ENCODE data around the gene TLCD3B. TPM values are rescaled to one million over a fixed set of nuclear protein-coding genes. Genes with fewer than 3 reads are reported as not detected.

TLCD3B gene
- total RNA-seq, 1 donor from 2014 or later: 1.4 TPM

DNA sequence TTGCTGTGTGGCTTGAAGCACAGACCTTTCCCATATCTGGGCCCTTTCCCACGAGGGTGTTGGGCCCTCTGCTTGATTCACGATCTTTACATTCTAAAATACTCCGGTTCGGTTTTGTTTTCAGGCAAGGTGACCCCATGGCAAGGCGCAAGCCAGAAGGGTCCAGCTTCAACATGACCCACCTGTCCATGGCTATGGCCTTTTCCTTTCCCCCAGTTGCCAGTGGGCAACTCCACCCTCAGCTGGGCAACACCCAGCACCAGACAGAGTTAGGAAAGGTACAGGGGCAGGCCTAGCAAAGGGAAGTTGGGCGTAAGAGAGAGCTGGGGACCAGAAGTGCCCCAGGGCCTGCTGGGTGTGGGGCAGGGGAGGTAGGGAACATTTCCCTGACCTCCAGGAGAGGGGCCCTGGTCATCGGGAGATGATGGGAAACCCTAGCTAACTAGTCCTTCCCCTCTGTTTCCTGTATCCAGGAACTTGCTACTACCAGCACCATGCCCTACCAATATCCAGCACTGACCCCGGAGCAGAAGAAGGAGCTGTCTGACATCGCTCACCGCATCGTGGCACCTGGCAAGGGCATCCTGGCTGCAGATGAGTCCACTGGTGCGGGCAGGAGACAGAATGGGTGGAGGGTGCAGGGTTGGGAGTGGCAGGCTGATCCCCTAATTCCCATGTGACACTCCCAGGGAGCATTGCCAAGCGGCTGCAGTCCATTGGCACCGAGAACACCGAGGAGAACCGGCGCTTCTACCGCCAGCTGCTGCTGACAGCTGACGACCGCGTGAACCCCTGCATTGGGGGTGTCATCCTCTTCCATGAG lies 35.9 kb upstream of the TLCD3B start:
- DNase-seq (ENCODE audit: low read depth): no peak
- no peaks in the 10 kb centered on the region for H3K27me3 ChIP-seq (ENCODE audit: insufficient read depth, low read length)
- peak overlapping the region; percentile 85 for H3K4me3 ChIP-seq (ENCODE audit: insufficient read depth, low read depth, low read length)
- peak overlapping the region; percentile 89 for H3K9ac ChIP-seq (ENCODE audit: low read length)
- TF ChIP-seq EZH2 (IDR thresholded peaks at IDR 0.05; ENCODE audit: insufficient read depth, low read length): no peak
- TF ChIP-seq, protein P1, sequence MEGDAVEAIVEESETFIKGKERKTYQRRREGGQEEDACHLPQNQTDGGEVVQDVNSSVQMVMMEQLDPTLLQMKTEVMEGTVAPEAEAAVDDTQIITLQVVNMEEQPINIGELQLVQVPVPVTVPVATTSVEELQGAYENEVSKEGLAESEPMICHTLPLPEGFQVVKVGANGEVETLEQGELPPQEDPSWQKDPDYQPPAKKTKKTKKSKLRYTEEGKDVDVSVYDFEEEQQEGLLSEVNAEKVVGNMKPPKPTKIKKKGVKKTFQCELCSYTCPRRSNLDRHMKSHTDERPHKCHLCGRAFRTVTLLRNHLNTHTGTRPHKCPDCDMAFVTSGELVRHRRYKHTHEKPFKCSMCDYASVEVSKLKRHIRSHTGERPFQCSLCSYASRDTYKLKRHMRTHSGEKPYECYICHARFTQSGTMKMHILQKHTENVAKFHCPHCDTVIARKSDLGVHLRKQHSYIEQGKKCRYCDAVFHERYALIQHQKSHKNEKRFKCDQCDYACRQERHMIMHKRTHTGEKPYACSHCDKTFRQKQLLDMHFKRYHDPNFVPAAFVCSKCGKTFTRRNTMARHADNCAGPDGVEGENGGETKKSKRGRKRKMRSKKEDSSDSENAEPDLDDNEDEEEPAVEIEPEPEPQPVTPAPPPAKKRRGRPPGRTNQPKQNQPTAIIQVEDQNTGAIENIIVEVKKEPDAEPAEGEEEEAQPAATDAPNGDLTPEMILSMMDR (IDR thresholded peaks at IDR 0.05; ENCODE audit: insufficient read depth, low read depth, low read length): no peak
- H3K4me2 ChIP-seq (ENCODE audit: low read length): peak overlapping the region; percentile 98
- peaks cover 33% of the 10 kb centered on the region for H3K36me3 ChIP-seq (ENCODE audit: insufficient read depth, low read length)
- peaks cover 54% of the 10 kb centered on the region for H3K4me1 ChIP-seq (ENCODE audit: insufficient read depth, low read length)
- peaks cover 37% of the 10 kb centered on the region for H3K36me3 Mint-ChIP-seq (ENCODE audit: low read depth, unreplicated experiment)
- H3K9me3 ChIP-seq (ENCODE audit: insufficient read depth, low read depth, low read length): no peaks in the 10 kb centered on the region
- peaks cover 35% of the 10 kb centered on the region for H3K4me1 Mint-ChIP-seq (ENCODE audit: low read depth, unreplicated experiment)
- peak overlapping the region; percentile 98 for H3K27ac Mint-ChIP-seq (ENCODE audit: unreplicated experiment)
- no peak overlapping the region for H2AFZ ChIP-seq (ENCODE audit: low read depth, low read length)
- H3K79me2 ChIP-seq (ENCODE audit: insufficient read depth, low read length): peaks cover 59% of the 10 kb centered on the region
- H3K27ac ChIP-seq (ENCODE audit: low read depth, low read length): peak overlapping the region; percentile 93
- peaks cover 61% of the 10 kb centered on the region for H4K20me1 ChIP-seq (ENCODE audit: insufficient read depth, low read length)
- H3K9me3 Mint-ChIP-seq (ENCODE audit: unreplicated experiment): no peaks in the 10 kb centered on the region
- FAIRE-seq: no peak
- no peaks in the 10 kb centered on the region for H3K27me3 Mint-ChIP-seq (ENCODE audit: low read depth, unreplicated experiment)
- peak overlapping the region; percentile 98 for H3K4me3 Mint-ChIP-seq (ENCODE audit: unreplicated experiment)

DNA sequence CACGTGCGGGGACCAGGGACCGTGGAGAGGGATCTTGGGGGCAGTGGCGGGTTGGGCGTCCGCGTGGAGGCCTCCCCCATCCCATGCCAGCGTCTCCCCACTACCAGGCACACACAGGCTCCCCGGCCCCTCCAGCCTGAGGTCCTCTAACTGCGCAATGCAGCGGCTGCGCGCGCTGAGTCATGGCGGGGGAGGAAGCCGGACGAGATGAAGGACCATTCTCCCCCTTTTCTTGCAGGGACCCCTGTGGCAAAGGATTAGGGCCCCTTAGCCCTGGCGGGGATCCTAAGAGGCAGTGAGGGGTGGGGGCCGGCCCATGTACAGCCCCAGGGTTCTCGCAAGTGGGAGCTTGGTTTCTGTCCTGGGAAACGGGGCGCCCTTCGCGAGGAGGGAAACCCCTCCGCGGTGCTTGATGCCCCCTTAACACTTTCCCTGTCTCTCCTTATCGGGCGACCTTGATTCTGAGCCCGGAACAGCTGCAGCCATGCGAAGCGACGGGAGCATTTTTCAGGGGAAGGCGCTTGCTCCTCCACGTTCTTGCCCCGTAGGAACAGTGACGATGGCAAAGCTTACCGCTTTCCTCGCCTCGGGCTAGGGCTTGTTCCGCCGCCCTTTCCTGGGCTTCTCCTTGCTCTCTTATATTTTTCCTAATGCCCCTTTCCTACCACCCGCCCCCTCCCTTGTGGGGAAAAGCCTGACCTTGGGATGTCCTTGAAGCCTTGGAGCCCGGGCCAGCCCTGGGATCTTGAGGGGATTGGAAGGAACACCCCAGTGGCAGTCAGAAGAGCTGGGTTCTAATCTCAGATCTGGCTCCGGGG lies 35.1 kb upstream of the TLCD3B start:
- H3K4me1 Mint-ChIP-seq (ENCODE audit: low read depth, unreplicated experiment): peaks cover 31% of the 10 kb centered on the region
- peaks cover 54% of the 10 kb centered on the region for H3K79me2 ChIP-seq (ENCODE audit: insufficient read depth, low read length)
- DNase-seq (ENCODE audit: low read depth): peak; percentile 51

More for the DNA sequence above, 35.1 kb upstream of the TLCD3B start:
- H3K9me3 Mint-ChIP-seq (ENCODE audit: unreplicated experiment): no peaks in the 10 kb centered on the region
- H3K36me3 ChIP-seq (ENCODE audit: insufficient read depth, low read length): peaks cover 27% of the 10 kb centered on the region
- H3K27me3 Mint-ChIP-seq (ENCODE audit: low read depth, unreplicated experiment): no peaks in the 10 kb centered on the region
- peak overlapping the region; percentile 98 for H3K4me2 ChIP-seq (ENCODE audit: low read length)
- peaks cover 54% of the 10 kb centered on the region for H3K4me1 ChIP-seq (ENCODE audit: insufficient read depth, low read length)
- FAIRE-seq: no peak
- peak overlapping the region; percentile 93 for H3K27ac ChIP-seq (ENCODE audit: low read depth, low read length)
- H3K4me3 Mint-ChIP-seq (ENCODE audit: unreplicated experiment): peak overlapping the region; percentile 98
- H3K27me3 ChIP-seq (ENCODE audit: insufficient read depth, low read length): no peaks in the 10 kb centered on the region
- no peak overlapping the region for H2AFZ ChIP-seq (ENCODE audit: low read depth, low read length)
- H3K27ac Mint-ChIP-seq (ENCODE audit: unreplicated experiment): peak overlapping the region; percentile 98
- H3K4me3 ChIP-seq (ENCODE audit: insufficient read depth, low read depth, low read length): peak overlapping the region; percentile 85
- H3K9ac ChIP-seq (ENCODE audit: low read length): peak overlapping the region; percentile 89
- TF ChIP-seq EZH2 (IDR thresholded peaks at IDR 0.05; ENCODE audit: insufficient read depth, low read length): no peak
- TF ChIP-seq, protein P1 (IDR thresholded peaks at IDR 0.05; ENCODE audit: insufficient read depth, low read depth, low read length): no peak
- peaks cover 33% of the 10 kb centered on the region for H3K36me3 Mint-ChIP-seq (ENCODE audit: low read depth, unreplicated experiment)
- no peaks in the 10 kb centered on the region for H3K9me3 ChIP-seq (ENCODE audit: insufficient read depth, low read depth, low read length)
- H4K20me1 ChIP-seq (ENCODE audit: insufficient read depth, low read length): peaks cover 53% of the 10 kb centered on the region
